Keratinocyte (primary cell): ENCODE data around the gene CDK5RAP3. TPM values are rescaled to one million over a fixed set of nuclear protein-coding genes. Genes with fewer than 3 reads are reported as not detected.

Experiments used
- DNase-seq: peaks from one replicate; pipeline ENCODE4 v3.0.0-alpha.2; 2011; ENCODE audit warnings: low read depth, missing footprints, low spot score
- FAIRE-seq: peaks from 2 replicates; lab custom pipeline; 2011; peaks lifted over from hg19 to GRCh38; lab: Jason Lieb, UNC
- H2AFZ ChIP-seq: 2 replicates; pipeline ENCODE4 v1.6.0; 2012; ENCODE audit warnings: low read length, control low read depth, inconsistent platforms; ENCODE audit not compliant: control insufficient read depth
- H3K27ac ChIP-seq: 2 replicates; pipeline ENCODE4 v1.5.1; 2011; ENCODE audit warnings: low read length; ENCODE audit not compliant: control insufficient read depth, insufficient read depth
- H3K27me3 ChIP-seq: 3 replicates; pipeline ENCODE4 v1.6.0; 2011; ENCODE audit warnings: low read length; ENCODE audit not compliant: control insufficient read depth, insufficient read depth; ENCODE audit errors: extremely low read depth
- H3K36me3 ChIP-seq, 2 experiments: 2 replicates in 1 of 2; 3 replicates in 1 of 2; pipeline ENCODE4 v1.5.1; 2011; ENCODE audit warnings: low read length in 2 of 2, mild to moderate bottlenecking in 1 of 2; ENCODE audit not compliant: control insufficient read depth in 2 of 2, insufficient read depth in 2 of 2; ENCODE audit errors: extremely low read depth in 1 of 2
- H3K4me1 ChIP-seq: 3 replicates; pipeline ENCODE4 v1.5.1; 2011; ENCODE audit warnings: low read length; ENCODE audit not compliant: control insufficient read depth, insufficient read depth; ENCODE audit errors: extremely low read depth
- H3K4me2 ChIP-seq: 3 replicates; pipeline ENCODE4 v1.6.0; 2011; ENCODE audit warnings: low read depth, low read length; ENCODE audit not compliant: control insufficient read depth, insufficient read depth; ENCODE audit errors: extremely low read depth
- H3K4me3 ChIP-seq, 3 experiments: fragments of 200-600 bp in 1 of 3; sonication (generic) in 1 of 3; 2 replicates in 2 of 3; 3 replicates in 1 of 3; pipeline ENCODE4 v1.5.1; 2011 to 2016; ENCODE audit warnings: low read length in 3 of 3, mild to moderate bottlenecking in 3 of 3, control low read depth in 2 of 3, inconsistent platforms in 1 of 3, low read depth in 1 of 3, mixed read lengths in 1 of 3, mixed run types in 1 of 3, moderate library complexity in 1 of 3; ENCODE audit not compliant: control insufficient read depth in 2 of 3, insufficient read depth in 2 of 3; ENCODE audit errors: extremely low read depth in 1 of 3
- H3K79me2 ChIP-seq: 2 replicates; pipeline ENCODE4 v1.6.0; 2012; ENCODE audit warnings: low read length; ENCODE audit not compliant: control insufficient read depth, insufficient read depth
- H3K9ac ChIP-seq: 3 replicates; pipeline ENCODE4 v1.6.0; 2011; ENCODE audit warnings: low read length; ENCODE audit not compliant: control insufficient read depth, insufficient read depth; ENCODE audit errors: extremely low read depth
- H3K9me1 ChIP-seq: 3 replicates; pipeline ENCODE4 v1.6.0; 2011; ENCODE audit warnings: low read length; ENCODE audit not compliant: control insufficient read depth, insufficient read depth; ENCODE audit errors: extremely low read depth
- H3K9me3 ChIP-seq: 2 replicates; pipeline ENCODE4 v1.5.1; 2012; ENCODE audit warnings: low read depth, low read length; ENCODE audit not compliant: control insufficient read depth
- H4K20me1 ChIP-seq: 3 replicates; pipeline ENCODE4 v1.6.0; 2011; ENCODE audit warnings: low read length; ENCODE audit not compliant: control insufficient read depth, insufficient read depth; ENCODE audit errors: extremely low read depth
- EZH2 ChIP-seq: IDR thresholded peaks from one replicate; pipeline ENCODE4 v1.6.1; 2012; ENCODE audit warnings: inconsistent platforms, mild to moderate bottlenecking, low read length, moderate library complexity
- dilution Hi-C: fragments of 300-500 bp; cut with MboI; formaldehyde crosslinking; loops from one replicate; pipeline ENCODE4 v1.7.0; 2020; ENCODE audit warnings: low sequenced_read_pairs; ENCODE audit not compliant: extremely low pct_ligation_motif_present
- polyA plus RNA-seq, 5 experiments: library from polyadenylated mRNA; depleted of rRNA in 3 of 5; stranded (reverse) in 3 of 5; stranded (forward) in 1 of 5; unstranded in 1 of 5; fragments of >200 nt; gene quantifications; 1 replicate in 1 of 5; 2 replicates in 3 of 5; 3 replicates in 1 of 5; pipeline versions ENCODE4 v1.2.1 to v1.2.3, GENCODE V29; 2011 to 2012; ENCODE audit warnings: missing spikeins in 2 of 5, low read depth in 1 of 5, low replicate concordance in 1 of 5
- TF ChIP-seq, protein P1 (sequence below), 3 experiments: IDR thresholded peaks in 1 of 3; conservative IDR thresholded peaks in 1 of 3; optimal IDR thresholded peaks in 1 of 3; 2 replicates in 2 of 3; 3 replicates in 1 of 3; pipeline versions ENCODE3 to v1.5.1; 2011; ENCODE audit warnings: low read length in 3 of 3, mild to moderate bottlenecking in 3 of 3, moderate library complexity in 2 of 3, control low read depth in 1 of 3, inconsistent platforms in 1 of 3; ENCODE audit not compliant: insufficient read depth in 2 of 3; ENCODE audit errors: extremely low read depth in 1 of 3

The CDK5RAP3 gene
- polyA plus RNA-seq, 1 donor (not counting 4 experiments of a cell fraction or from before 2014, with no cell fraction given) = 63.9 TPM

DNA sequence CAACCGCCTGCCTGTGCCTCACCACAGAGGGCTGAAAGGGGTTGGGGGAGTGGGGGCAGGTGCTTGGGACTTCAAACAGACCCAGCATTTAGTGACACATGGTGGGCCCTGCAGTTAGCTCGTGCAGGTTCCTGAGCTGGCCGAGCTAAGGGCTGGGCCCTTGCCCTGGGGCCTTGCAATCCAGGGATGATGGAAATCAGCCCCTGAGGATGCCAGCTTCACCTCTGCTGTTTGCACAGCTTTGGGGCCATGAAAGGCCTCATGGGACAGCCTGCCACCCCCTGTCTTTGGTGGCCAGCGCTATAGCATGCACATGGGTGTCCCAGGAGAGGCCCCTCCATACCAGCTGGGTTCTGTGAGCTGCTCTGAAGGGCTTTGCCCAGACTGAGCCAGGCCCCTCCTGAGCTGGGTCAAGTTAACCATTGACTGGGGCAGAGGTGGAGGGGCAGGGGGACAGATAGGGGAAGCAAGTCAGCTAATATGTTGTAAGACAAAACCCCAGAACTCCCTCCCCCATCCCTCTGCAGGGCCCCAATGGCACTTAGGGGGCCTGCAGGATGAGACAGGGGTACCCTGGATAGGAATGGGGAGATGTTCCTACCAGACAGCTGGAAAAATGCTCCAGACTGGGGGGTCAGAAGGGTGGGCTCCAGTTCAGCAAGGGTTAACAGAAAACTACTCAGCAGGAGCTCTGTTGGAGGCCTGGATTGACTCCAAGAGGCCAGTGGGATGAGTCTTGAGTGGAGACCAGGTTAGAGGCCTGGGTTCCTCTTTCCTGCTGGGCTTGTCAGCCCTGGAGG, 13.9 kb upstream of the CDK5RAP3 start:
- H3K4me1 ChIP-seq = peaks cover 11% of the 10 kb centered on the region
- no peak overlapping the region for H3K4me2 ChIP-seq
- FAIRE-seq = no peak
- TF ChIP-seq, protein P1, sequence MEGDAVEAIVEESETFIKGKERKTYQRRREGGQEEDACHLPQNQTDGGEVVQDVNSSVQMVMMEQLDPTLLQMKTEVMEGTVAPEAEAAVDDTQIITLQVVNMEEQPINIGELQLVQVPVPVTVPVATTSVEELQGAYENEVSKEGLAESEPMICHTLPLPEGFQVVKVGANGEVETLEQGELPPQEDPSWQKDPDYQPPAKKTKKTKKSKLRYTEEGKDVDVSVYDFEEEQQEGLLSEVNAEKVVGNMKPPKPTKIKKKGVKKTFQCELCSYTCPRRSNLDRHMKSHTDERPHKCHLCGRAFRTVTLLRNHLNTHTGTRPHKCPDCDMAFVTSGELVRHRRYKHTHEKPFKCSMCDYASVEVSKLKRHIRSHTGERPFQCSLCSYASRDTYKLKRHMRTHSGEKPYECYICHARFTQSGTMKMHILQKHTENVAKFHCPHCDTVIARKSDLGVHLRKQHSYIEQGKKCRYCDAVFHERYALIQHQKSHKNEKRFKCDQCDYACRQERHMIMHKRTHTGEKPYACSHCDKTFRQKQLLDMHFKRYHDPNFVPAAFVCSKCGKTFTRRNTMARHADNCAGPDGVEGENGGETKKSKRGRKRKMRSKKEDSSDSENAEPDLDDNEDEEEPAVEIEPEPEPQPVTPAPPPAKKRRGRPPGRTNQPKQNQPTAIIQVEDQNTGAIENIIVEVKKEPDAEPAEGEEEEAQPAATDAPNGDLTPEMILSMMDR (optimal IDR thresholded peaks at IDR 0.05 in 1 of 3, IDR thresholded peaks at IDR 0.05 in 1 of 3, conservative IDR thresholded peaks at IDR 0.05 in 1 of 3; ENCODE audit: extremely low read depth in 1 of 3, insufficient read depth in 2 of 3, low read length in 3 of 3) = no peak
- no peak overlapping the region for H3K27ac ChIP-seq
- no peaks in the 10 kb centered on the region for H3K27me3 ChIP-seq
- peaks cover 0 to 1% of the 10 kb centered on the region in 2 experiments for H3K36me3 ChIP-seq
- no peak overlapping the region for H3K9ac ChIP-seq
- dilution Hi-C loops = no loop called here
- H3K9me1 ChIP-seq = no peaks in the 10 kb centered on the region
- no peaks in the 10 kb centered on the region for H3K79me2 ChIP-seq
- H3K4me3 ChIP-seq = no peak overlapping the region
- no peak overlapping the region for H2AFZ ChIP-seq
- H4K20me1 ChIP-seq = no peaks in the 10 kb centered on the region
- H3K9me3 ChIP-seq = no peaks in the 10 kb centered on the region
- DNase-seq = no peak

DNA sequence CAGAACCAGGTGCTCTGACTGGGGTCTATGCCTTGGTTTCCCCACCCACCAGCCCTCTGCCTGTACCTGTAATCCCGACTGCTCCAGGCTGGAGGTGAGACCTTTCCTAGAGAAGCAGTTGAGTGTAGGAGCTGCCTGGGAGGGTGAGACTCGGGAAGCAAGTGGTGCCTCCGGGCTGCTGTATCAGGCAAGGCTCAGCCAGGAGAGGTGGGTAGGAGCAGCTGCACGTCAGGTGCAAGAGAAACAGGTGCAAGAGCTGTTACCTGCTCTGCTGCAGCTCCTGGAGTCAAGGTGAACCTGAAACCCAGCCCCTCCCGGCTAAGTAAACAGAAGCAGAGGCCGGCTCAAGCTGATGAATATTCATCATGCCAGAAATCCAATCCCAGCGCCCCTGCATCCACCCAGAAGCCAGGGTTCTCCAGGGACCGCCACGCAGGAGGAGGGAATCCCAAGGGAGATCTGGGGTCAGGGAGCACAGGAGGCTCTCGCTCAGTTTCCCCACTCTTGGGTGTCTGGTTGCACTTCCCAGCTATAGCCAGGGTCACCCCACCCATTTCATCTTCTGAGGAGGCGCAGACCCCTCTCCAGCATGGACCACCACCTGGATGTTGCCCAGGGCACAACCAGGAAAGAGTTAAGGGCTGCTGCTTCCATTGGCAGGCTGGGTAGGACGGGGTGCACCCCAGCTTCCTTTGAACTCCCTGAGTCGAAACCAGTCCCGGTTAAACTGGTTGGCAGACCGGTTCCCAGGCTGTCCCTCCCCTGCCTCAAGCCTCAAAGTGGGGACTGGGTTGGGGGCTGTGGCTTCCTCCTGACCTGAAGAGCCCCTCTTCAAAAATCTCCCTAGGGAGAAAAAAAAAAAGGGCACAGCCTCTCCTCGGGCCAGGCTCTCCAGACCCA, 13.1 kb upstream of the CDK5RAP3 start, which contains the start of gene PRR15L:
PRR15L (minus strand) TSS at position 293 of the 900 bp plus-strand sequence. CDS start 4,649 bp downstream, outside the sequence.
- no peak within 1 kb of the TSS for H2AFZ ChIP-seq
- H3K9me3 ChIP-seq = no peaks in the 10 kb centered on the region
- no peak within 1 kb of the TSS for H3K9ac ChIP-seq
- H4K20me1 ChIP-seq = no peaks in the 10 kb centered on the region
- no peak within 1 kb of the TSS for H3K27ac ChIP-seq
- no peaks in the 10 kb centered on the region for H3K27me3 ChIP-seq
- peak within 1 kb of the TSS; percentile 4 for H3K4me2 ChIP-seq
- DNase-seq (no peak), FAIRE-seq (no peak)
- no peaks in the 10 kb centered on the region for H3K79me2 ChIP-seq
- H3K4me1 ChIP-seq = peaks cover 11% of the 10 kb centered on the region
- H3K36me3 ChIP-seq = peaks cover 0 to under 1% of the 10 kb centered on the region in 2 experiments
- dilution Hi-C loops = no loop called here
- no peaks in the 10 kb centered on the region for H3K9me1 ChIP-seq
- TF ChIP-seq, protein P1 (optimal IDR thresholded peaks at IDR 0.05 in 1 of 3, IDR thresholded peaks at IDR 0.05 in 1 of 3, conservative IDR thresholded peaks at IDR 0.05 in 1 of 3; ENCODE audit: extremely low read depth in 1 of 3, insufficient read depth in 2 of 3, low read length in 3 of 3) = no peak
- TF ChIP-seq EZH2 = no peak
- no peak within 1 kb of the TSS for H3K4me3 ChIP-seq
